ENCODE results near the gene DACT2. TPM values are rescaled to one million over a fixed set of nuclear protein-coding genes. Genes with fewer than 3 reads are reported as not detected.

The DACT2 gene
- total and polyA plus RNA-seq, 4 donors = 0.25 to 2.8 (median 0.88) TPM

- DNase-seq (ENCODE audit: low spot score) = no peak
- H3K4me3 ChIP-seq (ENCODE audit: low read depth in 1 of 3, low read length in 3 of 3) = no peak overlapping the region
- WGBS = 32% methylated on average over 13 of the region's 13 CpGs
These were observed 21.9 kb downstream of the DACT2 start for GRCh38 chr6:168297643-168298042.

More at GRCh38 chr6:168297643-168298042, 21.9 kb downstream of the DACT2 start:
- no peaks in the 10 kb centered on the region for H3K27me3 ChIP-seq (ENCODE audit: control insufficient read depth in 4 of 4, insufficient read depth in 4 of 4, low read length in 3 of 4)
- H3K4me1 ChIP-seq (ENCODE audit: control insufficient read depth in 4 of 4, insufficient read depth in 4 of 4, low read length in 3 of 4) = peaks cover 2 to 37% (median 23%) of the 10 kb centered on the region in 4 donors
- no peak overlapping the region for H3K9ac ChIP-seq (ENCODE audit: low read depth in 1 of 2, low read length in 2 of 2)
- peak overlapping the region; percentile 31 to 59 for H3K27ac ChIP-seq (ENCODE audit: low read depth in 1 of 2, low read length in 2 of 2)
- TF ChIP-seq MAX (IDR thresholded peaks at IDR 0.05) = peak; percentile 37
- TF ChIP-seq GABPA (IDR thresholded peaks at IDR 0.05 in 1 of 2, conservative IDR thresholded peaks at IDR 0.05 in 1 of 2) = no peak
- peak; percentile 43 for TF ChIP-seq NR2F2 (IDR thresholded peaks at IDR 0.05)
- TF ChIP-seq RXRA (IDR thresholded peaks at IDR 0.05) = peak; percentile 95 to 97
- TF ChIP-seq FOXA1 (IDR thresholded peaks at IDR 0.05) = no peak
- TF ChIP-seq REST (IDR thresholded peaks at IDR 0.05) = no peak
- peak; percentile 33 to 39 for TF ChIP-seq RAD21 (IDR thresholded peaks at IDR 0.05)
- TF ChIP-seq SP1 (IDR thresholded peaks at IDR 0.05) = peak; percentile 60
- TF ChIP-seq HNF4G (IDR thresholded peaks at IDR 0.05) = peak; percentile 71
- TF ChIP-seq ATF3 (IDR thresholded peaks at IDR 0.05) = no peak
- TF ChIP-seq ZBTB33 (IDR thresholded peaks at IDR 0.05) = peak; percentile 33
- no peak for TF ChIP-seq FOXA2 (IDR thresholded peaks at IDR 0.05)
- TF ChIP-seq HNF4A (conservative IDR thresholded peaks at IDR 0.05) = peak; percentile 94 to 95
- TF ChIP-seq EGR1 (IDR thresholded peaks at IDR 0.05; ENCODE audit: low read depth in 2 of 2) = no peak
- no peak for TF ChIP-seq CTCF (IDR thresholded peaks at IDR 0.05; ENCODE audit: low read depth, low read length, missing input control)
- no peak for TF ChIP-seq JUND (IDR thresholded peaks at IDR 0.05)
- TF ChIP-seq TAF1 (conservative IDR thresholded peaks at IDR 0.05) = no peak
- peak; percentile 72 for TF ChIP-seq YY1 (IDR thresholded peaks at IDR 0.05)
- no peaks in the 10 kb centered on the region for H3K36me3 ChIP-seq (ENCODE audit: control insufficient read depth in 4 of 4, insufficient read depth in 3 of 4, low read depth in 1 of 4, low read length in 3 of 4)
- no peaks in the 10 kb centered on the region for H3K9me3 ChIP-seq (ENCODE audit: control insufficient read depth in 4 of 4, low read length in 3 of 4)

All from liver (tissue), 9 donors.